Measurements from ENCODE around the gene PIP5K1B.

DNA sequence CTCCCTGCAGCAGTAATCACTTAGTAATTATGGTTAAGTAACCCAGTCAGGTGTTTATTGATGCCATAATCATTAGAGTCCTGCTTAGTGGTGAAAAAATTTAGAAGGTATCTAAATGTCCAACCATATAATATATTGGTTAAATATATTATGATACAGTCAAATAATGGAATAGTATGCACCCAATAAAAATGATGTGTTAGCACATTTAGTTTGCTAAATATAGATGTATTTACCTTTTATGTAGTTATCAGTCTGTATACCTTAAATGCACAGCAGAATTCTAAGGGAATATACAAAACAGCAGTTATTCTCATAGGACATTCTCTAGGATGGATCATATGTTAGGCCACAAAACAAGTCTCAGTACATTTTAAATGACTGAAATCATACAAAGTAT, 218.4 kb downstream of the PIP5K1B start:
- TF ChIP-seq, protein P1, sequence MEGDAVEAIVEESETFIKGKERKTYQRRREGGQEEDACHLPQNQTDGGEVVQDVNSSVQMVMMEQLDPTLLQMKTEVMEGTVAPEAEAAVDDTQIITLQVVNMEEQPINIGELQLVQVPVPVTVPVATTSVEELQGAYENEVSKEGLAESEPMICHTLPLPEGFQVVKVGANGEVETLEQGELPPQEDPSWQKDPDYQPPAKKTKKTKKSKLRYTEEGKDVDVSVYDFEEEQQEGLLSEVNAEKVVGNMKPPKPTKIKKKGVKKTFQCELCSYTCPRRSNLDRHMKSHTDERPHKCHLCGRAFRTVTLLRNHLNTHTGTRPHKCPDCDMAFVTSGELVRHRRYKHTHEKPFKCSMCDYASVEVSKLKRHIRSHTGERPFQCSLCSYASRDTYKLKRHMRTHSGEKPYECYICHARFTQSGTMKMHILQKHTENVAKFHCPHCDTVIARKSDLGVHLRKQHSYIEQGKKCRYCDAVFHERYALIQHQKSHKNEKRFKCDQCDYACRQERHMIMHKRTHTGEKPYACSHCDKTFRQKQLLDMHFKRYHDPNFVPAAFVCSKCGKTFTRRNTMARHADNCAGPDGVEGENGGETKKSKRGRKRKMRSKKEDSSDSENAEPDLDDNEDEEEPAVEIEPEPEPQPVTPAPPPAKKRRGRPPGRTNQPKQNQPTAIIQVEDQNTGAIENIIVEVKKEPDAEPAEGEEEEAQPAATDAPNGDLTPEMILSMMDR (IDR thresholded peaks at IDR 0.05; ENCODE audit: borderline replicate concordance, extremely low read depth, low read length, poor library complexity, severe bottlenecking) = no peak
- TF ChIP-seq EZH2 (IDR thresholded peaks at IDR 0.05; ENCODE audit: borderline replicate concordance, low read depth, low read length, severe bottlenecking) = no peak
